SK-N-MC (cell line): ENCODE results near the gene SIDT1.

ENCODE experiments used
- EZH2 ChIP-seq: fragments of 200-600 bp; sonication (generic); IDR thresholded peaks from one replicate; pipeline ENCODE4 v1.6.1; 2017; ENCODE audit warnings: antibody characterized with exemption
- FOXP2 ChIP-seq: optimal IDR thresholded peaks from 2 replicates; pipeline ENCODE3; 2011; ENCODE audit warnings: mild to moderate bottlenecking, moderate library complexity; ENCODE audit not compliant: insufficient read depth; ENCODE audit errors: extremely low read length, control extremely low read depth
- POLR2AphosphoS5 ChIP-seq: IDR thresholded peaks from 2 replicates; pipeline ENCODE4 v1.6.1; 2012; ENCODE audit warnings: mild to moderate bottlenecking, low read depth, low read length, borderline replicate concordance

DNA sequence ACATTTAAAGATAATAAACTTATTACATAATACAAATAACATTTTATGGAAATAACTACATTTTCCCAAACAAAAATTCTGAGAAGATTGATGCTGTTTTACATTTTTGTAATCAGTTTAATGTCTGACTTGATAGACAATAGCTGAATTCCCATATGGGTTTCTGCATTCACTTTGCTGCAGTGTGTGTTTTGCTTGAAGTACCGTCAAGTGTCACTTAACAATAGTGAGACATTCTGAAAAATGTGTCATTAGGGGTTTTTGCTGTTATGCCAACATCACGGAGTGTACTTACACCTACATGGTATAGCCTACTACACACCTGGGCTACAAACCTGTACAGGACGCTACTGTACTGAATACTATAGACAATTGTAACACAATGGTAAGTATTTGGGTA, 106.6 kb downstream of the SIDT1 start:
- TF ChIP-seq EZH2 = no peak
- no peak for TF ChIP-seq POLR2AphosphoS5
- no peak for TF ChIP-seq FOXP2
